Activated CD4-positive, alpha-beta T cell treated with anti-CD3 and anti-CD28 coated beads, Interleukin-2, amount 50 U/mL, for 24 hours (primary cell): Measurements from ENCODE around the gene ZEB1.
"Not testable (repeated sequence)": the region's sequence is repeated elsewhere in the genome, so short reads cannot be mapped to it uniquely, and the experiment has no call there.

Source experiments
- DNase-seq, 2 donors: peaks; one replicate each; pipeline ENCODE4 v3.0.0-alpha.2; 2020; ENCODE audit warnings: low read depth in 1 of 2, low spot score in 1 of 2

The ZEB1 gene

GRCh38 chr10:31419394-31420063 is 100.5 kb downstream of the ZEB1 start:
- DNase-seq = no peak

GRCh38 chr10:31421322-31421721 is 102.3 kb downstream of the ZEB1 start:
- DNase-seq = no peak

GRCh38 chr10:31422634-31423033 is 103.6 kb downstream of the ZEB1 start:
- no peak for DNase-seq

- DNase-seq = no peak
These were observed 105.5 kb downstream of the ZEB1 start for GRCh38 chr10:31424473-31424872.

- no peak for DNase-seq
These were observed 107.4 kb downstream of the ZEB1 start for GRCh38 chr10:31426401-31426800.

GRCh38 chr10:31427334-31427733 is 108.3 kb downstream of the ZEB1 start:
- not testable (repeated sequence) for DNase-seq

GRCh38 chr10:31428499-31428898 is 109.5 kb downstream of the ZEB1 start:
- not testable (repeated sequence) for DNase-seq

- DNase-seq = no peak
These were observed 112.0 kb downstream of the ZEB1 start for GRCh38 chr10:31431021-31431420.

GRCh38 chr10:31437959-31438358 is 118.9 kb downstream of the ZEB1 start:
- DNase-seq = no peak

- DNase-seq = no peak
These were observed 132.8 kb downstream of the ZEB1 start for GRCh38 chr10:31451766-31452165.

GRCh38 chr10:31456468-31456867 is 137.5 kb downstream of the ZEB1 start:
- DNase-seq = no peak

- DNase-seq = no peak
These were observed 138.8 kb downstream of the ZEB1 start for GRCh38 chr10:31457858-31458257.

GRCh38 chr10:31458974-31459373 is 140.0 kb downstream of the ZEB1 start:
- no peak for DNase-seq

GRCh38 chr10:31460242-31460641 is 141.2 kb downstream of the ZEB1 start:
- no peak for DNase-seq

- DNase-seq = no peak
These were observed 145.5 kb downstream of the ZEB1 start for GRCh38 chr10:31464552-31464951.

- DNase-seq = no peak
These were observed 147.3 kb downstream of the ZEB1 start for GRCh38 chr10:31466313-31466712.

- no peak for DNase-seq
These were observed 148.9 kb downstream of the ZEB1 start for GRCh38 chr10:31467791-31468535.

- no peak for DNase-seq
These were observed 149.5 kb downstream of the ZEB1 start for GRCh38 chr10:31468536-31468859.

- DNase-seq = no peak
These were observed 156.5 kb downstream of the ZEB1 start for GRCh38 chr10:31475519-31475918.

- DNase-seq = no peak
These were observed 157.1 kb downstream of the ZEB1 start for GRCh38 chr10:31476088-31476487.

GRCh38 chr10:31477584-31477983 is 158.6 kb downstream of the ZEB1 start:
- no peak for DNase-seq

- DNase-seq = no peak
These were observed 160.7 kb downstream of the ZEB1 start for GRCh38 chr10:31479752-31480151.

- DNase-seq = no peak
These were observed 164.5 kb downstream of the ZEB1 start for GRCh38 chr10:31483546-31483945.
